CD14-positive monocyte (primary cell): ENCODE data around the gene VPS35. TPM values are rescaled to one million over a fixed set of nuclear protein-coding genes. Genes with fewer than 3 reads are reported as not detected.

Experiments used
- DNase-seq, 3 donors: peaks; one replicate each; pipeline ENCODE4 v3.0.0-alpha.2; 2011 to 2022
- H2AFZ ChIP-seq: 2 replicates; pipeline ENCODE4 v1.6.0; 2012; ENCODE audit warnings: mild to moderate bottlenecking, low read depth, low read length, inconsistent platforms; ENCODE audit not compliant: insufficient read depth, poor library complexity, severe bottlenecking
- H3K27ac ChIP-seq, 2 donors: 1 replicate in 1 of 2; 2 replicates in 1 of 2; pipeline ENCODE4 v1.5.1; 2012 to 2013; ENCODE audit warnings: low read length in 2 of 2, control low read depth in 1 of 2, inconsistent platforms in 1 of 2, low read depth in 1 of 2, mild to moderate bottlenecking in 1 of 2
- H3K27me3 ChIP-seq, 2 donors: one replicate each; pipeline versions ENCODE4 v1.6.0 to v1.6.1; 2011 to 2013; ENCODE audit warnings: low read length in 2 of 2; ENCODE audit not compliant: control insufficient read depth in 2 of 2, insufficient read depth in 2 of 2
- H3K36me3 ChIP-seq, 2 donors: replicated peaks in 1 of 2; 1 replicate in 1 of 2; 2 replicates in 1 of 2; pipeline versions ENCODE4 v1.5.1 to v1.6.1; 2012 to 2013; ENCODE audit warnings: low read length in 2 of 2, control low read depth in 1 of 2, inconsistent platforms in 1 of 2, mild to moderate bottlenecking in 1 of 2; ENCODE audit not compliant: insufficient read depth in 2 of 2, control insufficient read depth in 1 of 2
- H3K4me1 ChIP-seq, 2 donors: 1 replicate in 1 of 2; 2 replicates in 1 of 2; pipeline versions ENCODE4 v1.5.1 to v1.6.1; 2012 to 2013; ENCODE audit warnings: low read length in 2 of 2, control low read depth in 1 of 2, inconsistent platforms in 1 of 2, mild to moderate bottlenecking in 1 of 2, moderate library complexity in 1 of 2; ENCODE audit not compliant: insufficient read depth in 2 of 2, control insufficient read depth in 1 of 2
- H3K4me2 ChIP-seq: replicated peaks from 2 replicates; pipeline ENCODE3; 2012; ENCODE audit warnings: low read length, moderate library complexity, mild to moderate bottlenecking; ENCODE audit not compliant: poor library complexity, severe bottlenecking; ENCODE audit errors: extremely low read depth
- H3K4me3 ChIP-seq, 3 experiments: fragments of 200-600 bp in 1 of 3; sonication (generic) in 1 of 3; replicated peaks in 1 of 3; 1 replicate in 2 of 3; 2 replicates in 1 of 3; pipeline ENCODE4 v1.5.1; 2011 to 2013; ENCODE audit warnings: low read length in 3 of 3, mild to moderate bottlenecking in 3 of 3, control low read depth in 2 of 3, low read depth in 2 of 3, inconsistent platforms in 1 of 3, moderate library complexity in 1 of 3
- H3K79me2 ChIP-seq: 2 replicates; pipeline ENCODE4 v1.6.0; 2012; ENCODE audit warnings: mild to moderate bottlenecking, control low read depth, inconsistent platforms, low read length, moderate library complexity; ENCODE audit not compliant: insufficient read depth
- H3K9ac ChIP-seq: 2 replicates; pipeline ENCODE4 v1.6.0; 2017; ENCODE audit warnings: low read length, mild to moderate bottlenecking; ENCODE audit not compliant: insufficient read depth, poor library complexity, severe bottlenecking
- H3K9me3 ChIP-seq, 2 donors: replicated peaks in 1 of 2; 1 replicate in 1 of 2; 2 replicates in 1 of 2; pipeline versions ENCODE4 v1.5.1 to v1.6.1; 2012 to 2013; ENCODE audit warnings: low read length in 2 of 2, control low read depth in 1 of 2; ENCODE audit not compliant: control insufficient read depth in 1 of 2, insufficient read depth in 1 of 2
- H4K20me1 ChIP-seq: 2 replicates; pipeline ENCODE4 v1.6.0; 2012; ENCODE audit warnings: mild to moderate bottlenecking, low read length, control low read depth, moderate library complexity; ENCODE audit not compliant: insufficient read depth
- H3K27ac Mint-ChIP-seq, 7 donors: one replicate each; pipeline ENCODE4 v1.8.0; 2020; ENCODE audit warnings: mild to moderate bottlenecking in 7 of 7, mixed read lengths in 7 of 7, moderate library complexity in 6 of 7, inconsistent platforms in 2 of 7
- H3K27me3 Mint-ChIP-seq, 3 donors: one replicate each; pipeline ENCODE4 v1.8.0; 2021 to 2022; ENCODE audit warnings: low read depth in 3 of 3, mild to moderate bottlenecking in 3 of 3, mixed read lengths in 3 of 3, moderate library complexity in 3 of 3, inconsistent platforms in 1 of 3
- H3K36me3 Mint-ChIP-seq, 2 donors: one replicate each; pipeline ENCODE4 v1.8.0; 2020; ENCODE audit warnings: mixed read lengths in 2 of 2, inconsistent platforms in 1 of 2, mild to moderate bottlenecking in 1 of 2
- H3K4me1 Mint-ChIP-seq: one replicate; pipeline ENCODE4 v1.8.0; 2020; ENCODE audit warnings: mild to moderate bottlenecking, mixed read lengths
- H3K4me3 Mint-ChIP-seq, 2 donors: one replicate each; pipeline ENCODE4 v1.8.0; 2020; ENCODE audit warnings: mild to moderate bottlenecking in 2 of 2, mixed read lengths in 2 of 2, moderate library complexity in 1 of 2
- H3K9me3 Mint-ChIP-seq, 7 donors: one replicate each; pipeline ENCODE4 v1.8.0; 2020 to 2022; ENCODE audit warnings: mixed read lengths in 7 of 7, mild to moderate bottlenecking in 6 of 7, moderate library complexity in 6 of 7, inconsistent platforms in 2 of 7
- CTCF ChIP-seq: fragments of 200-600 bp; IDR thresholded peaks from one replicate; pipeline ENCODE4 v1.8.0; 2022; ENCODE audit warnings: antibody characterized with exemption, mild to moderate bottlenecking
- WGBS: methylation state at CpG from one replicate; pipeline ENCODE4 v1.1.5; 2013; ENCODE audit warnings: missing lambda C conversion rate; ENCODE audit not compliant: insufficient coverage; 5-methylcytosine and 5-hydroxymethylcytosine counted together
- intact Hi-C, 2 donors: fragments of 100-400 bp; cut with micrococcal nuclease; formaldehyde crosslinking; loops; one replicate each; pipeline versions ENCODE4 v1.15.0 to v1.15.1; 2023
- polyA plus RNA-seq, 3 donors: library from polyadenylated mRNA; depleted of rRNA in 1 of 3; unstranded in 2 of 3; stranded (reverse) in 1 of 3; fragments of 300-500 nt in 2 of 3; fragments of >200 nt in 1 of 3; fragmentation: Illumina TruSeq in 2 of 3; gene quantifications; 1 replicate in 2 of 3; 2 replicates in 1 of 3; pipeline ENCODE4 v1.2.3, GENCODE V29; 2012 to 2021

VPS35 gene
- polyA plus RNA-seq, 3 donors: 14.6 to 130 (median 113) TPM

- WGBS: 89% methylated on average over 22 of the region's 32 CpGs
- H4K20me1 ChIP-seq: no peaks in the 10 kb centered on the region
- H3K4me1 ChIP-seq: peaks cover 9 to 11% of the 10 kb centered on the region in 2 donors
- H3K4me2 ChIP-seq: no peak overlapping the region
- no peaks in the 10 kb centered on the region for H3K27me3 ChIP-seq
- H3K9me3 Mint-ChIP-seq: no peaks in the 10 kb centered on the region
- peaks cover 1 to 4% of the 10 kb centered on the region in 2 donors for H3K36me3 Mint-ChIP-seq
- H3K36me3 ChIP-seq: no peaks in the 10 kb centered on the region
- no peak overlapping the region for H3K27ac ChIP-seq
- no peak for TF ChIP-seq CTCF
- no peaks in the 10 kb centered on the region for H3K79me2 ChIP-seq
- H3K27ac Mint-ChIP-seq: no peak overlapping the region
- H3K4me1 Mint-ChIP-seq: peaks cover 23% of the 10 kb centered on the region
- DNase-seq: no peak
- H3K9me3 ChIP-seq: no peaks in the 10 kb centered on the region
- H3K4me3 ChIP-seq: no peak overlapping the region
- H3K4me3 Mint-ChIP-seq: no peak overlapping the region
- H3K27me3 Mint-ChIP-seq: peaks cover 0 to 2% (median 0%) of the 10 kb centered on the region in 3 donors
- no peak overlapping the region for H3K9ac ChIP-seq
- no peak overlapping the region for H2AFZ ChIP-seq
- intact Hi-C loops: no loop called here
Observed at GRCh38 chr16:46632778-46633733, 55.9 kb downstream of the VPS35 start.

GRCh38 chr16:46629331-46630219 is 59.4 kb downstream of the VPS35 start:
- H3K9ac ChIP-seq: no peak overlapping the region
- no peak overlapping the region for H3K4me2 ChIP-seq
- Mint-ChIP-seq H3K4me3 (peak overlapping the region in 1 of 2 donors; percentile 65), H3K36me3 (no peaks in the 10 kb centered on the region), H3K9me3 (no peaks in the 10 kb centered on the region), H3K4me1 (peaks cover 13% of the 10 kb centered on the region), H3K27me3 (peaks cover 0 to 2% (median 0%) of the 10 kb centered on the region in 3 donors), H3K27ac (peak overlapping the region in 3 of 7 donors; percentile 16 to 86 (median 77))
- H4K20me1 ChIP-seq: no peaks in the 10 kb centered on the region
- 66% methylated on average over 8 of the region's 10 CpGs for WGBS
- H3K4me1 ChIP-seq: peaks cover 5 to 6% of the 10 kb centered on the region in 2 donors
- no peak overlapping the region for H3K27ac ChIP-seq
- no peaks in the 10 kb centered on the region for H3K79me2 ChIP-seq
- no peak overlapping the region for H3K4me3 ChIP-seq
- no peaks in the 10 kb centered on the region for H3K27me3 ChIP-seq
- H3K36me3 ChIP-seq: no peaks in the 10 kb centered on the region
- intact Hi-C loops: no loop called here
- H3K9me3 ChIP-seq: no peaks in the 10 kb centered on the region
- TF ChIP-seq CTCF: peak; percentile 14
- H2AFZ ChIP-seq: peak overlapping the region; percentile 34
- DNase-seq: no peak
